PC-9 (cell line): ENCODE results near the gene NECTIN1. TPM values are rescaled to one million over a fixed set of nuclear protein-coding genes. Genes with fewer than 3 reads are reported as not detected.

Experiments used
- BruUV-seq: library from RNA; stranded (reverse); fragments of 400-500 nt; replicated peaks from 2 replicates; lab custom pipeline; 2021; lab: Mats Ljungman, UMichigan
- CTCF ChIA-PET: fragments of 300-600 bp; sonication (Branson Sonifier 250); formaldehyde crosslinking; loops from one replicate; lab custom pipeline; 2022; ENCODE audit warnings: antibody characterized with exemption; lab: Charles Lee
- POLR2A ChIA-PET: fragments of 300-600 bp; sonication (Branson Sonifier 250); formaldehyde crosslinking; loops from one replicate; lab custom pipeline; 2022; ENCODE audit warnings: antibody characterized with exemption; ENCODE audit not compliant: unreplicated experiment; lab: Charles Lee
- DNase-seq, 2 experiments: peaks; one replicate each; pipeline versions ENCODE4 v3.0.0 to v3.0.0-alpha.2; 2015 to 2022; ENCODE audit warnings: mixed read lengths in 1 of 2
- H2AFZ ChIP-seq: fragments of 200-600 bp; sonication (generic); 2 replicates; pipeline ENCODE4 v1.8.1; 2017; ENCODE audit warnings: antibody characterized with exemption
- H3F3A ChIP-seq: fragments of 200-600 bp; sonication (generic); 2 replicates; pipeline ENCODE4 v1.8.1; 2017; ENCODE audit warnings: antibody characterized with exemption, mild to moderate bottlenecking, low read depth; ENCODE audit not compliant: insufficient read depth
- H3K27ac ChIP-seq: fragments of 200-600 bp; sonication (generic); 2 replicates; pipeline ENCODE4 v1.6.1; 2016; ENCODE audit warnings: mixed run types
- H3K27me3 ChIP-seq: fragments of 200-600 bp; sonication (generic); 2 replicates; pipeline ENCODE4 v1.6.1; 2016; ENCODE audit warnings: low read depth, mixed run types; ENCODE audit not compliant: insufficient read depth
- H3K36me3 ChIP-seq: fragments of 200-600 bp; sonication (generic); 2 replicates; pipeline ENCODE4 v1.6.1; 2016; ENCODE audit warnings: low read depth, mixed run types
- H3K4me1 ChIP-seq: fragments of 200-600 bp; sonication (generic); replicated peaks from 2 replicates; pipeline ENCODE4 v1.6.1; 2016; ENCODE audit warnings: mixed run types; ENCODE audit not compliant: insufficient read depth
- H3K4me2 ChIP-seq: fragments of 200-600 bp; sonication (generic); 2 replicates; pipeline ENCODE4 v1.6.1; 2017; ENCODE audit warnings: mixed run types
- H3K4me3 ChIP-seq: fragments of 200-600 bp; sonication (generic); 2 replicates; pipeline ENCODE4 v1.6.1; 2016; ENCODE audit warnings: mixed run types
- H3K79me2 ChIP-seq: fragments of 200-600 bp; sonication (generic); 2 replicates; pipeline ENCODE4 v1.6.1; 2017; ENCODE audit warnings: low read depth, mixed run types
- H3K9me2 ChIP-seq: fragments of 200-600 bp; sonication (generic); 2 replicates; pipeline ENCODE4 v1.8.1; 2017; ENCODE audit warnings: mild to moderate bottlenecking; ENCODE audit not compliant: insufficient read depth
- H3K9me3 ChIP-seq: fragments of 200-600 bp; sonication (generic); 2 replicates; pipeline ENCODE4 v1.8.1; 2016; ENCODE audit warnings: low read depth; ENCODE audit not compliant: insufficient read depth
- H4K20me1 ChIP-seq: fragments of 200-600 bp; sonication (generic); 2 replicates; pipeline ENCODE4 v1.8.1; 2017; ENCODE audit not compliant: insufficient read depth
- EZH2 ChIP-seq: fragments of 200-600 bp; sonication (generic); IDR thresholded peaks from 2 replicates; pipeline ENCODE4 v1.8.0; 2017; ENCODE audit warnings: antibody characterized with exemption, low read depth
- intact Hi-C: fragments of 100-400 bp; cut with micrococcal nuclease; formaldehyde crosslinking; loops from one replicate; pipeline ENCODE4 v1.10.0; 2022; ENCODE audit not compliant: unreplicated experiment
- total RNA-seq: library from RNA; stranded (reverse); gene quantifications from 2 replicates; pipeline ENCODE4 v1.2.3, GENCODE V29; 2021
- TF ChIP-seq, protein P1 (sequence below): fragments of 200-600 bp; sonication (generic); conservative IDR thresholded peaks from 2 replicates; pipeline ENCODE4 v1.6.1; 2017; ENCODE audit warnings: mixed run types, antibody characterized with exemption, mild to moderate bottlenecking, moderate library complexity

NECTIN1 gene
- total RNA-seq, 1 experiment from 2014 or later, result 17.6 TPM

DNA sequence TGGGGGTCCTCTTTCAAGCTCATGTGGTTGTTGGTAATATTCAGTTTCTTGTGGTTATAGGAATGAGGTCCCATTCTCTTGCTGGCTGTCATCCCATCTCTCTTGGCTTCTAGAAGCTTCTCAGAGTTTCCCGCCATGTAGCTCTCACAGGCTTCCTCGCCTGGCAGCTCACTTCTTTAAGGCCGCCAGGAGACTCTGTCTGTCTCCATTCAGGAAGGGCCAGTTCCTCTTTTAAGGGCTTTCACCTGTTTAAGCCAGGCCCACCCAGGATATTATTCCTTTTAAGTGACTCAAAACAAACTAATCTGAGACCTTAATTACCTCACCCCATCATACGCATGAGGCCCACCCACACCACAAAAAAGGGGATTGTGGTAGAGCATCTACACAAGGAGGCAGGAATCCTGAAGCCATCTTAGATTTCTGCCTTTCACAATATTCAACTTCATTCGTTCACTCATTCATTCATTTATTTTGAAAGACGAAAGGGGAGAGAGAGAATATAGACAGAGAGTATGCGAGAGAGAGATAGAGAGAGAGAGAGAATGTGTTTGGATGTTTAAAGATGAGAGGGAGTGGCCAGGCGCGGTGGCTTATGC lies 42.3 kb upstream of the NECTIN1 start:
- Histone ChIP-seq H3K79me2 (no peaks in the 10 kb centered on the region), H3K9me3 (no peaks in the 10 kb centered on the region), H3K9me2 (no peaks in the 10 kb centered on the region), H3K4me1 (no peaks in the 10 kb centered on the region), H3K36me3 (no peaks in the 10 kb centered on the region), H3F3A (no peaks in the 10 kb centered on the region), H3K4me3 (no peak overlapping the region), H3K27ac (no peak overlapping the region), H2AFZ (no peak overlapping the region), H4K20me1 (no peaks in the 10 kb centered on the region), H3K4me2 (no peak overlapping the region), H3K27me3 (peaks cover 76% of the 10 kb centered on the region)
- TF ChIP-seq EZH2, result no peak
- TF ChIP-seq, protein P1, sequence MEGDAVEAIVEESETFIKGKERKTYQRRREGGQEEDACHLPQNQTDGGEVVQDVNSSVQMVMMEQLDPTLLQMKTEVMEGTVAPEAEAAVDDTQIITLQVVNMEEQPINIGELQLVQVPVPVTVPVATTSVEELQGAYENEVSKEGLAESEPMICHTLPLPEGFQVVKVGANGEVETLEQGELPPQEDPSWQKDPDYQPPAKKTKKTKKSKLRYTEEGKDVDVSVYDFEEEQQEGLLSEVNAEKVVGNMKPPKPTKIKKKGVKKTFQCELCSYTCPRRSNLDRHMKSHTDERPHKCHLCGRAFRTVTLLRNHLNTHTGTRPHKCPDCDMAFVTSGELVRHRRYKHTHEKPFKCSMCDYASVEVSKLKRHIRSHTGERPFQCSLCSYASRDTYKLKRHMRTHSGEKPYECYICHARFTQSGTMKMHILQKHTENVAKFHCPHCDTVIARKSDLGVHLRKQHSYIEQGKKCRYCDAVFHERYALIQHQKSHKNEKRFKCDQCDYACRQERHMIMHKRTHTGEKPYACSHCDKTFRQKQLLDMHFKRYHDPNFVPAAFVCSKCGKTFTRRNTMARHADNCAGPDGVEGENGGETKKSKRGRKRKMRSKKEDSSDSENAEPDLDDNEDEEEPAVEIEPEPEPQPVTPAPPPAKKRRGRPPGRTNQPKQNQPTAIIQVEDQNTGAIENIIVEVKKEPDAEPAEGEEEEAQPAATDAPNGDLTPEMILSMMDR, result no peak
- POLR2A ChIA-PET, result no interaction called here
- no peak for DNase-seq
- intact Hi-C loops, result no loop called here
- CTCF ChIA-PET, result no interaction called here
- BruUV-seq, result no TSS peak

DNA sequence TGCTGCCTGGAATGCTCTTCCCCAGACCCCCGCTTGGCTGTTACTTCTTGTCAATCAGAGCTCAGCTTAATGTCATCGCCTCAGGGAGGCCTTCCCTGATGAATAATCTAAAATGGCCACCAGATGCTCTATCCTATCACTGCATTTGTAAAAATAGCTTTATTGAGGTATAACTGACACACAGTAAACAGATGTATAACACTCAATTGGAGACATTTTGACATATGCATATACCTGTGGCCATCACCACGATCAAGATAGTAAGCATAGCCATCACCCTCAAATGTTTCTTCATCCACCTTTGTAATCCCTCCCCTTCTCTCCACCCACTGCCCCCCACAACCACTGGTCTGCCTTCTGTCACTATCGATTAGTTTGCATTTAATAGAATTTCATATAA lies 36.6 kb upstream of the NECTIN1 start:
- peaks cover 55% of the 10 kb centered on the region for H3K27me3 ChIP-seq
- intact Hi-C loops, result no loop called here

DNA sequence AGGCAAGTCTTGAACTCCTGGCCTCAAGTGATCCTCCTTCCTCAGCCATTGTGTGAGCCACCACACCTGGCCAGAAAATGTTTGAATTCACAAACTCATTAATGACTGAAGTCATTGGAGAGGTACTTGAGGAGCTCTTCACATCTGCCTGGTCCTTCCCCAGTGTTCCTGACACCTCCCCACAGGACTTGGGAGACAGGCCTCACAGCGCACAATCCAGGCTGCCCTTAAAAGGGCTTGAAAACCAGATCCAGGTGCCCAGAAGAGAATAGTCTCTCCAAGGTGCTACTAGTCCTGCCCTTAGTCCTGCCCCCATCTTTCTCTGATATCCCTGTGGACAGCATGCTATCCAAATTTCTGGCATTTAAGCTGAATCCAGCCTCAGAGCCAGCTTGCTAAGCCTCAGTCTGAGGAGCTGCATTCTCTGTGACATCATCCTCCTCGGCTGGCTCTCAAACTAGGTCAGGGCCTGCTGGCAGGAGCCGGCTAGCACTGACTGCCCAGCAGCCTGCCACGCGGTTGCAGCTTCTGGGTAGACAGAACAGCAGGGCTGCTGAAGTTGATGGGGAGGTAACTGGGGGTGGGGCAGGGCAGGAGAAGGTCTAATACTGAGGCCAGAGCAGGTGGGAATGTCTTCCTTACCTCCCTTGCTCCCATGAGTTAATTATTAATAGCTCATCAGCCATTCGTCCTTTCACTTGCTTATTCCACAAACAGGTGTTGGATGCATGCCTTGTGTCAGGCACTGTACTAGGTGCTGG lies 35.3 kb upstream of the NECTIN1 start:
- Histone ChIP-seq H3K4me2 (no peak overlapping the region), H4K20me1 (no peaks in the 10 kb centered on the region), H3K27me3 (peaks cover 42% of the 10 kb centered on the region), H3K27ac (no peak overlapping the region), H3F3A (no peaks in the 10 kb centered on the region), H3K36me3 (no peaks in the 10 kb centered on the region), H2AFZ (no peak overlapping the region), H3K9me2 (no peaks in the 10 kb centered on the region), H3K79me2 (no peaks in the 10 kb centered on the region), H3K9me3 (no peaks in the 10 kb centered on the region), H3K4me1 (peaks cover 5% of the 10 kb centered on the region), H3K4me3 (no peak overlapping the region)
- TF ChIP-seq, protein P1, result no peak
- no peak for TF ChIP-seq EZH2
- CTCF ChIA-PET, result no interaction called here
- POLR2A ChIA-PET, result no interaction called here
- no peak for DNase-seq
- no TSS peak for BruUV-seq
- intact Hi-C loops, result no loop called here

More for the DNA sequence above, 36.6 kb upstream of the NECTIN1 start:
- H4K20me1 ChIP-seq, result no peaks in the 10 kb centered on the region
- H3K4me3 ChIP-seq, result no peak overlapping the region
- H3K4me2 ChIP-seq, result no peak overlapping the region
- ChIA-PET POLR2A (no interaction called here), CTCF (no interaction called here)
- H2AFZ ChIP-seq, result no peak overlapping the region
- no peaks in the 10 kb centered on the region for H3K36me3 ChIP-seq
- no TSS peak for BruUV-seq
- H3K4me1 ChIP-seq, result no peaks in the 10 kb centered on the region
- no peaks in the 10 kb centered on the region for H3K9me2 ChIP-seq
- H3K79me2 ChIP-seq, result no peaks in the 10 kb centered on the region
- H3F3A ChIP-seq, result no peaks in the 10 kb centered on the region
- no peak for DNase-seq
- H3K27ac ChIP-seq, result no peak overlapping the region
- no peaks in the 10 kb centered on the region for H3K9me3 ChIP-seq
- TF ChIP-seq, protein P1, result no peak
- no peak for TF ChIP-seq EZH2
